ENCODE data around the gene NIFK.
"Not testable (repeated sequence)": the region's sequence is repeated elsewhere in the genome, so short reads cannot be mapped to it uniquely, and the experiment has no call there.

Gene NIFK

GRCh38 chr2:121736462-121737336 is at the start of gene NIFK:
TSS of gene NIFK (minus strand) at chr2:121736875. CDS start at chr2:121736850, 25 bp downstream.
- no peak for FAIRE-seq

GRCh38 chr2:121783180-121783579 is 46.5 kb upstream of the NIFK start:
- FAIRE-seq: no peak

- no peak for FAIRE-seq
Measured at GRCh38 chr2:121778741-121779487, 42.2 kb upstream of the NIFK start.

- FAIRE-seq: no peak
Measured at GRCh38 chr2:121777699-121778058, 41.0 kb upstream of the NIFK start.

GRCh38 chr2:121776885-121777698 is 40.4 kb upstream of the NIFK start:
- FAIRE-seq: no peak

GRCh38 chr2:121776361-121776760 is 39.7 kb upstream of the NIFK start:
- FAIRE-seq: no peak

- FAIRE-seq: no peak
Measured at GRCh38 chr2:121774235-121774634, 37.6 kb upstream of the NIFK start.

- no peak for FAIRE-seq
Measured at GRCh38 chr2:121771976-121772742, 35.5 kb upstream of the NIFK start.

- no peak for FAIRE-seq
Measured at GRCh38 chr2:121768143-121768755, 31.6 kb upstream of the NIFK start.

GRCh38 chr2:121766624-121767023 is 29.9 kb upstream of the NIFK start:
- no peak for FAIRE-seq

- FAIRE-seq: no peak
Measured at GRCh38 chr2:121764681-121765228, 28.1 kb upstream of the NIFK start.

- no peak for FAIRE-seq
Measured at GRCh38 chr2:121755237-121756111, 18.8 kb upstream of the NIFK start, which contains the start of gene TSN. TSS of gene TSN (plus strand) at chr2:121755651. CDS start at chr2:121755780, 129 bp downstream.

GRCh38 chr2:121754851-121755236 is 18.2 kb upstream of the NIFK start:
- FAIRE-seq: no peak

- FAIRE-seq: no peak
Measured at GRCh38 chr2:121748202-121748601, 11.5 kb upstream of the NIFK start.

- FAIRE-seq: no peak
Measured at GRCh38 chr2:121746071-121746578, 9.4 kb upstream of the NIFK start.

- no peak for FAIRE-seq
Measured at GRCh38 chr2:121741450-121741849, 4.8 kb upstream of the NIFK start.

GRCh38 chr2:121740973-121741372 is 4.3 kb upstream of the NIFK start:
- no peak for FAIRE-seq

GRCh38 chr2:121736140-121736461 is 574 bp downstream of the NIFK start:
- FAIRE-seq: no peak

GRCh38 chr2:121735518-121736074 is 1.1 kb downstream of the NIFK start:
- FAIRE-seq: no peak

GRCh38 chr2:121734544-121734943 is 2.1 kb downstream of the NIFK start:
- not testable (repeated sequence) for FAIRE-seq

Measured in islet of Langerhans (tissue), 1 donor.